ENCODE results near the gene PCNP.

The PCNP gene

GRCh38 chr3:101642441-101642840, 68.5 kb downstream of the PCNP start:
- no peaks in the 10 kb centered on the region for H3K9me3 ChIP-seq (ENCODE audit: insufficient read depth, low read length)
- no peaks in the 10 kb centered on the region for H3K27me3 ChIP-seq (ENCODE audit: insufficient read depth, insufficient read length)
- H3K4me3 ChIP-seq (ENCODE audit: insufficient read length, low read depth) = no peak overlapping the region
- H3K36me3 ChIP-seq (ENCODE audit: insufficient read depth, insufficient read length, low read length) = no peaks in the 10 kb centered on the region
- H3K4me1 ChIP-seq (ENCODE audit: insufficient read depth, insufficient read length) = peaks cover 2% of the 10 kb centered on the region
- TF ChIP-seq ZNF274 (IDR thresholded peaks at IDR 0.05; ENCODE audit: low read depth, low read length) (no peak), YY1 (IDR thresholded peaks at IDR 0.05; ENCODE audit: insufficient read depth, insufficient read length) (no peak), SUZ12 (IDR thresholded peaks at IDR 0.05; ENCODE audit: extremely low read depth, insufficient read depth, insufficient read length) (no peak)
- DNase-seq (ENCODE audit: low read depth, low spot score) = no peak
- no peak overlapping the region for H3K9ac ChIP-seq (ENCODE audit: insufficient read length, low read depth)

- no peak for TF ChIP-seq SUZ12 (IDR thresholded peaks at IDR 0.05; ENCODE audit: extremely low read depth, insufficient read depth, insufficient read length)
- TF ChIP-seq YY1 (IDR thresholded peaks at IDR 0.05; ENCODE audit: insufficient read depth, insufficient read length) = no peak
- TF ChIP-seq ZNF274 (IDR thresholded peaks at IDR 0.05; ENCODE audit: low read depth, low read length) = no peak
- no peaks in the 10 kb centered on the region for H3K36me3 ChIP-seq (ENCODE audit: insufficient read depth, insufficient read length, low read length)
- peak; percentile 52 for DNase-seq (ENCODE audit: low read depth, low spot score)
- no peak overlapping the region for H3K9ac ChIP-seq (ENCODE audit: insufficient read length, low read depth)
- no peak overlapping the region for H3K4me3 ChIP-seq (ENCODE audit: insufficient read length, low read depth)
- H3K9me3 ChIP-seq (ENCODE audit: insufficient read depth, low read length) = no peaks in the 10 kb centered on the region
- no peaks in the 10 kb centered on the region for H3K27me3 ChIP-seq (ENCODE audit: insufficient read depth, insufficient read length)
- no peaks in the 10 kb centered on the region for H3K4me1 ChIP-seq (ENCODE audit: insufficient read depth, insufficient read length)
Measured at GRCh38 chr3:101643009-101643844, 69.2 kb downstream of the PCNP start.
